ENCODE data around the gene SLC48A1. TPM values are rescaled to one million over a fixed set of nuclear protein-coding genes. Genes with fewer than 3 reads are reported as not detected.

SLC48A1 gene
- total RNA-seq, 1 experiment from 2014 or later = 37.5 TPM

- DNase-seq = no peak
- H3K4me1 Mint-ChIP-seq (ENCODE audit: low read depth, unreplicated experiment) = no peaks in the 10 kb centered on the region
- H3K27ac Mint-ChIP-seq (ENCODE audit: unreplicated experiment) = no peak overlapping the region
- Histone ChIP-seq H3K27me3 (replicated peaks; ENCODE audit: control insufficient read depth, insufficient read depth, low read length) (no peaks in the 10 kb centered on the region), H3K4me1 (no peaks in the 10 kb centered on the region), H3K36me3 (ENCODE audit: control insufficient read depth, insufficient read depth, low read length) (peaks cover 5% of the 10 kb centered on the region), H3K9me3 (no peaks in the 10 kb centered on the region), H3K4me3 (ENCODE audit: low read depth, low read length) (no peak overlapping the region)
- BruUV-seq (replicated peaks) = no TSS peak
- H3K27me3 Mint-ChIP-seq (ENCODE audit: insufficient read depth, unreplicated experiment) = no peaks in the 10 kb centered on the region
- intact Hi-C loops (cut with micrococcal nuclease; ENCODE audit: unreplicated experiment) = no loop called here
- no peak overlapping the region for H3K4me3 Mint-ChIP-seq (ENCODE audit: unreplicated experiment)
- CTCF ChIA-PET = interaction anchor here (0.8 to 2.3 kb wide), 3 partner anchors 21 to 51 kb away, joined by 3 to 19 read pairs (median 3); no protein-coding TSS in a partner anchor
- no peaks in the 10 kb centered on the region for H3K9me3 Mint-ChIP-seq (ENCODE audit: unreplicated experiment)
- POLR2A ChIA-PET = no interaction called here
- H3K36me3 Mint-ChIP-seq (ENCODE audit: insufficient read depth, unreplicated experiment) = peaks cover 69% of the 10 kb centered on the region
- no peak for TF ChIP-seq CTCF (IDR thresholded peaks at IDR 0.05; ENCODE audit: insufficient read depth in 1 of 2, low read depth in 1 of 2, low read length in 1 of 2, severe bottlenecking in 1 of 2, unreplicated experiment in 1 of 2)
Measured at GRCh38 chr12:47789141-47789540, 16.1 kb downstream of the SLC48A1 start.

- Histone ChIP-seq H3K9me3 (no peaks in the 10 kb centered on the region), H3K4me1 (no peaks in the 10 kb centered on the region), H3K4me3 (ENCODE audit: low read depth, low read length) (no peak overlapping the region), H3K27me3 (replicated peaks; ENCODE audit: control insufficient read depth, insufficient read depth, low read length) (no peaks in the 10 kb centered on the region), H3K36me3 (ENCODE audit: control insufficient read depth, insufficient read depth, low read length) (peaks cover 7% of the 10 kb centered on the region)
- no peaks in the 10 kb centered on the region for H3K27me3 Mint-ChIP-seq (ENCODE audit: insufficient read depth, unreplicated experiment)
- no peak overlapping the region for H3K4me3 Mint-ChIP-seq (ENCODE audit: unreplicated experiment)
- no peak for TF ChIP-seq CTCF (IDR thresholded peaks at IDR 0.05; ENCODE audit: insufficient read depth in 1 of 2, low read depth in 1 of 2, low read length in 1 of 2, severe bottlenecking in 1 of 2, unreplicated experiment in 1 of 2)
- no peaks in the 10 kb centered on the region for H3K9me3 Mint-ChIP-seq (ENCODE audit: unreplicated experiment)
- peaks cover 63% of the 10 kb centered on the region for H3K36me3 Mint-ChIP-seq (ENCODE audit: insufficient read depth, unreplicated experiment)
- POLR2A ChIA-PET = no interaction called here
- no peaks in the 10 kb centered on the region for H3K4me1 Mint-ChIP-seq (ENCODE audit: low read depth, unreplicated experiment)
- no peak for DNase-seq
- H3K27ac Mint-ChIP-seq (ENCODE audit: unreplicated experiment) = no peak overlapping the region
- BruUV-seq (replicated peaks) = no TSS peak
- intact Hi-C loops (cut with micrococcal nuclease; ENCODE audit: unreplicated experiment) = no loop called here
- CTCF ChIA-PET = interaction anchor here (0.8 to 2.3 kb wide), 5 partner anchors 11 to 50 kb away, joined by 3 to 19 read pairs (median 4); no protein-coding TSS in a partner anchor
Measured at GRCh38 chr12:47789712-47790489, 16.9 kb downstream of the SLC48A1 start.

GRCh38 chr12:47790676-47791350, 17.8 kb downstream of the SLC48A1 start:
- no peaks in the 10 kb centered on the region for H3K9me3 ChIP-seq
- no peak for TF ChIP-seq CTCF (IDR thresholded peaks at IDR 0.05; ENCODE audit: insufficient read depth in 1 of 2, low read depth in 1 of 2, low read length in 1 of 2, severe bottlenecking in 1 of 2, unreplicated experiment in 1 of 2)
- H3K27me3 Mint-ChIP-seq (ENCODE audit: insufficient read depth, unreplicated experiment) = no peaks in the 10 kb centered on the region
- BruUV-seq (replicated peaks) = no TSS peak
- no peaks in the 10 kb centered on the region for H3K9me3 Mint-ChIP-seq (ENCODE audit: unreplicated experiment)
- no peaks in the 10 kb centered on the region for H3K27me3 ChIP-seq (replicated peaks; ENCODE audit: control insufficient read depth, insufficient read depth, low read length)
- no peaks in the 10 kb centered on the region for H3K4me1 Mint-ChIP-seq (ENCODE audit: low read depth, unreplicated experiment)
- H3K4me3 Mint-ChIP-seq (ENCODE audit: unreplicated experiment) = no peak overlapping the region
- H3K36me3 Mint-ChIP-seq (ENCODE audit: insufficient read depth, unreplicated experiment) = peaks cover 54% of the 10 kb centered on the region
- ChIA-PET CTCF (interaction anchor here (0.7 to 1.9 kb wide), 5 partner anchors 9 to 47 kb away, joined by 3 to 5 read pairs (median 4); no protein-coding TSS in a partner anchor), POLR2A (no interaction called here)
- no peak overlapping the region for H3K27ac Mint-ChIP-seq (ENCODE audit: unreplicated experiment)
- intact Hi-C loops (cut with micrococcal nuclease; ENCODE audit: unreplicated experiment) = no loop called here
- H3K4me3 ChIP-seq (ENCODE audit: low read depth, low read length) = no peak overlapping the region
- DNase-seq = no peak
- H3K36me3 ChIP-seq (ENCODE audit: control insufficient read depth, insufficient read depth, low read length) = peaks cover 7% of the 10 kb centered on the region
- H3K4me1 ChIP-seq = no peaks in the 10 kb centered on the region

All from Caco-2 (cell line).